ENCODE data around the gene ATAD3B. TPM values are rescaled to one million over a fixed set of nuclear protein-coding genes. Genes with fewer than 3 reads are reported as not detected.
"Not testable (repeated sequence)": the region's sequence is repeated elsewhere in the genome, so short reads cannot be mapped to it uniquely, and the experiment has no call there.

ATAD3B gene
- total RNA-seq, 2 donors from 2014 or later = 2.7 to 5.7 TPM

DNA sequence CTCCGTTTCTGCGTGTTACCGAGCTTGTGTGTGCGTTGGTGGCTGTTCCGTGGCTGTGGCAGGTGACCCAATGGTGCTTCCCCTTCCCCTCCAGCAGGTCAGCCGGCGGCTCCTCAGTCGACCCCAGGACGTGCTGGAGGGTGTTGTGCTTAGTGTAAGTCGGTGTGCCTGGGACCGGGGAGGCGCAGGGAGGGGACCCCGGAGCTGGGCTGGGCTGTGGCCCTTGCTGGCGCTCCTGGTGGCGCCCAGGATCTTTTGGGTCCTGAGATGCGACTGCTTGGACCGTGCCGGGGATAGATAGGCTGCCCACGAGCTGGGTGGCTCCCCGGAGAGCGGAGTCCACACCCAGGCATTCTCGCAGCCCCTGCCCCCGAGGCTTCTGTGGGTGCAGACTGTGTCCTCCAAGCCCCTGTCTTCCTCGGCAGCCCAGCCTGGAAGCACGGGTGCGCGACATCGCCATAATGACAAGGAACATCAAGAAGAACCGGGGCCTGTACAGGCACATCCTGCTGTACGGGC is 16.1 kb upstream of the ATAD3B start:
- TF ChIP-seq, protein P1, sequence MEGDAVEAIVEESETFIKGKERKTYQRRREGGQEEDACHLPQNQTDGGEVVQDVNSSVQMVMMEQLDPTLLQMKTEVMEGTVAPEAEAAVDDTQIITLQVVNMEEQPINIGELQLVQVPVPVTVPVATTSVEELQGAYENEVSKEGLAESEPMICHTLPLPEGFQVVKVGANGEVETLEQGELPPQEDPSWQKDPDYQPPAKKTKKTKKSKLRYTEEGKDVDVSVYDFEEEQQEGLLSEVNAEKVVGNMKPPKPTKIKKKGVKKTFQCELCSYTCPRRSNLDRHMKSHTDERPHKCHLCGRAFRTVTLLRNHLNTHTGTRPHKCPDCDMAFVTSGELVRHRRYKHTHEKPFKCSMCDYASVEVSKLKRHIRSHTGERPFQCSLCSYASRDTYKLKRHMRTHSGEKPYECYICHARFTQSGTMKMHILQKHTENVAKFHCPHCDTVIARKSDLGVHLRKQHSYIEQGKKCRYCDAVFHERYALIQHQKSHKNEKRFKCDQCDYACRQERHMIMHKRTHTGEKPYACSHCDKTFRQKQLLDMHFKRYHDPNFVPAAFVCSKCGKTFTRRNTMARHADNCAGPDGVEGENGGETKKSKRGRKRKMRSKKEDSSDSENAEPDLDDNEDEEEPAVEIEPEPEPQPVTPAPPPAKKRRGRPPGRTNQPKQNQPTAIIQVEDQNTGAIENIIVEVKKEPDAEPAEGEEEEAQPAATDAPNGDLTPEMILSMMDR (IDR thresholded peaks at IDR 0.05) = no peak
- Histone ChIP-seq H3K36me3 (no peaks in the 10 kb centered on the region), H3K27me3 (no peaks in the 10 kb centered on the region), H3K9me3 (no peaks in the 10 kb centered on the region), H3K4me1 (no peaks in the 10 kb centered on the region), H3K4me3 (no peak overlapping the region), H3K27ac (no peak overlapping the region)
- DNase-seq (ENCODE audit: low spot score) = no peak

DNA sequence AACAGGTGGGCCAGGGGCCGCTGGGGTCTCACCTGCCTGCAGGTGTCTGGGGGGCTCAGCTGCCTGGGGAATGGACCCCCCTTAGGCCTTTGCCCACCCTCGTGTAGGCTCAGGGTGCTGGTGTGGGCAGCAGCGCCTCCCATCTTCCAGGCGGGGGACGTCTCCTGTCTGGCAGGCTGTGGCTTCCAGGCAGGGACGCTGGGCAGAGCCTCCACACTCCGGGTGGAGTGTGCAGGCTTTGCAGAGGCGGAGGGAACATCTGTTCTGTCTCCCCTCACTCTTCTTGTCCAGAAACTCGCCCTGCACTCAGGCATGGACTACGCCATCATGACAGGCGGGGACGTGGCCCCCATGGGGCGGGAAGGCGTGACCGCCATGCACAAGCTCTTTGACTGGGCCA is 15.6 kb upstream of the ATAD3B start:
- DNase-seq (ENCODE audit: low spot score); H3K9me3 ChIP-seq; H3K27me3 ChIP-seq; H3K4me3 ChIP-seq; H3K36me3 ChIP-seq; H3K4me1 ChIP-seq; H3K27ac ChIP-seq: not testable (repeated sequence)

DNA sequence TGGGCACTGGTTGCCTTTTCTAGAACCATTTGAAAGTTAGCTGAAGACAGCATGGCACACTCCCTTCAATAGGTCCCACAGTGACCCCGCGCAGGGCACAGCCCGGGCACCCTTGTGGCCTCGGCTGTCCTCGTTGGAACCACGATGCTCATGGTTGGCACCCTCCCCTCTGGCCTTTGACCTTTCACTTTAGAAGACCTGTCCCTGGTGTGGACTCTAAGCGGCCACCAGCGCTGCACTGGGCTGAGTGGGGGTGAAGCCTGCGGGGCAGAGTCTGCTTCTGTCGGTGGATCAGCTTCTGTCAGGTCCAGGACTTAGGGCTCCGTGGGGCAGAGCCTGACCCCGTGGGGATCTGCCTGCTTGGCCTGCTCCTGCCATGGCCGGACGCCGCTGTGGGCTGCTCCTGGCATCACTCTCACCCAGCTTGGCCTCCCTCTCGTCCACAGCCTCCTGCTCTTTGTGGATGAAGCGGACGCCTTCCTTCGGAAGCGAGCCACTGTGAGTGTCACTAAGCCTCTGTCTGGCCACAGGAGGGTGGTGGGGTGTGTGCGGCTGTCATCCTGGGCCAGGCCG is 14.8 kb upstream of the ATAD3B start:
- not testable (repeated sequence) for H3K27ac ChIP-seq; DNase-seq (ENCODE audit: low spot score); H3K36me3 ChIP-seq; H3K9me3 ChIP-seq; H3K27me3 ChIP-seq; H3K4me1 ChIP-seq; H3K4me3 ChIP-seq

DNA sequence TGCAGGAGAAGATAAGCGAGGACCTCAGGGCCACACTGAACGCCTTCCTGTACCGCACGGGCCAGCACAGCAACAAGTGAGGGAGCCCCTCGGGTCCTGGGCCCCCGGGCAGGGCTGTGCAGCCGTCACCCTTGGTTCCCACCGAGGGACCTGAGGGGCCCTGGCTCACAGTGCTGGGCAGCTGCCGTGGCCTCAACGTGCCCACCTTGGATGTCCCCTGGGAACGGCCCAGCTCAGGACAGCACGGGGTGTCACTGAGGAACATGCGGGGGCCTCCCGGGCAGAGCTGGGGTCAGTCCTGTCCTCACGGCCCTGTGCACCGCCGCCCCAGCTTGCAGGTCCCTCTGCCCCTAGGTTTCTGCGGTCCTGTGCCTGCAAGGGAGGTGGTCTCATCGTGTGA is 12.4 kb upstream of the ATAD3B start:
- not testable (repeated sequence) for H3K4me1 ChIP-seq; H3K4me3 ChIP-seq; H3K27ac ChIP-seq; H3K36me3 ChIP-seq; DNase-seq (ENCODE audit: low spot score); H3K9me3 ChIP-seq; H3K27me3 ChIP-seq

DNA sequence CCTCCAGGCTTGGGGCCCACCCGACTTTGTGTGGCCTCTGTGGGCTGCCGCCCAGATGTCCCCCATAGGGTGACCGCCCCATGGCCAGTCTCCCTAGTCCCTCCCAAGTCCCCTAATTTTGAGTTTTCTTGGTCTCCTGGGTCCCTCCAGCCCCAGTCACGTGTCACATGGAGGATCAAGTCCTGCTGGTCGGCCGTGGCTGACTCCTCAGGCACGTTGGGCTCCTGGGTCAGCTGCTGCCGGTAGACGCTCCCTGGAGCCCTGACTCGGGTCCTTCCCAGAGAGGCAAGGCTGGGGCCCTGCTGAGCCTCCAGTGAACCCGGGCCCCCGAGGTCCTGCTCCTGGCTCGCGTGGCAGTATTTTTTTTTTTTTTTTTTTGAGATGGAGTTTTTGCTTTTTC is 11.9 kb upstream of the ATAD3B start:
- not testable (repeated sequence) for H3K27me3 ChIP-seq; H3K36me3 ChIP-seq; H3K4me3 ChIP-seq; H3K9me3 ChIP-seq; H3K4me1 ChIP-seq; H3K27ac ChIP-seq; DNase-seq (ENCODE audit: low spot score)

DNA sequence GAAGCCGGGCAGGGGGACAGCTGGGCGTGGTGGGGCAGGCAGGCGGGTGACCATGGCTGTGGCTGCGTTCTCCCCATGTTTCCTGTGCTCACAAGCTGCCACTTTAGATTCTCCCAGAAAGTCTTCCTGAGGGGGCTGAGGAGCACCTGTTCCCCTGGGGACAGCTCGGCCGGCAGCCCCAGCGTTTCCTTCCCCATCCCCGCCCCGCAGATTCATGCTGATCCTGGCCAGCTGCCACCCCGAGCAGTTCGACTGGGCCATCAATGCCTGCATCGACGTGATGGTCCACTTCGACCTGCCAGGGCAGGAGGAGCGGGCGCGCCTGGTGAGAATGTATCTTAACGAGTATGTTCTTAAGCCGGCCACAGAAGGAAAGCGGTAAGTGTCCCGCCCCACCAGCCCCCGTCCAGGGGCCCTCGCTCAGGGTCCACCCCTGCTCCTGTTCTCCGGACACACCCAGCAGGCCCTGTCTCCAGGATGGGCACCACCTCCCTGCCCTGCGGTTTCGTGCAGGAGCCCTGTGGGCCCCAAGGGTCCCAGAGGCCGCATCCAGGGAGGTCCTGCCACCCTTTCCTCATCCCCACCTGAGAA is 10.9 kb upstream of the ATAD3B start:
- Histone ChIP-seq H3K27me3 (no peaks in the 10 kb centered on the region), H3K4me3 (no peak overlapping the region), H3K36me3 (no peaks in the 10 kb centered on the region), H3K9me3 (no peaks in the 10 kb centered on the region), H3K4me1 (peaks cover 0 to 6% of the 10 kb centered on the region in 2 donors), H3K27ac (no peak overlapping the region)
- no peak for DNase-seq (ENCODE audit: low spot score)
- TF ChIP-seq, protein P1 (IDR thresholded peaks at IDR 0.05) = no peak

DNA sequence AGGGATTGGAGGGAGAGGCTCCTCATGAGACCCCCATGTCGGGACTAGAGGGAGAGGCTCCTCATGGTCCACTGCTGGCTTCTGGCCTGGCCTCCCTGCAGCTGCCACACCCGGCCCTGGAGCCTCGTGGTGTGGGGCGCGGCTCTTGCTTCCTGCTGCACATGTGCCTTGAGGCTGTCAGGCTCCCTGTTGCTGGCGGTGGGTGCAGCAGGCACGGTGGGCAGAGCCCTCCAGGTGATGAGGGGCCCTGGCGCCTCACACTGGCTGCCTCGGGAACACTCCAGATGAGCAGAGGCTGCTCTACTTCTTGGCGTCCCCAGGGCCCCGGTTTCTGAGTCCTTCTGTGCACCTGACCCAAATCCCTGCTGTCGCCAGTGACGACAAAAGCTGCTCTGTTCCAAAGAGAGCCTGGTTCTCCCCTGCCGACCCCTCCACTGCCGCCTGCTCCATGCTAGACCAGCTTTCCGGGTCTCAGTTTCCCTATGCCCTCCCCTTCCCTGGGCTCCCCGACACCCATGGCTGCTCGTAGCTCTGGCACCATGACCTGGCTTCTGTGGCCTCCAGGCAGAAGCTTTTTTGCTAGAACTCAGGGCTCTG is 9.7 kb upstream of the ATAD3B start:
- no peak overlapping the region for H3K4me3 ChIP-seq
- H3K27ac ChIP-seq = no peak overlapping the region
- no peak for DNase-seq (ENCODE audit: low spot score)
- H3K27me3 ChIP-seq = no peaks in the 10 kb centered on the region
- TF ChIP-seq, protein P1 (IDR thresholded peaks at IDR 0.05) = no peak
- no peaks in the 10 kb centered on the region for H3K9me3 ChIP-seq
- no peaks in the 10 kb centered on the region for H3K36me3 ChIP-seq
- peaks cover 0 to 6% of the 10 kb centered on the region in 2 donors for H3K4me1 ChIP-seq

Measured in right atrium auricular region (tissue), 2 donors.